PFSK-1 (cell line): ENCODE data around the gene PURB.

ENCODE experiments used
- FOXP2 ChIP-seq: optimal IDR thresholded peaks from 2 replicates; pipeline ENCODE3; 2011; ENCODE audit warnings: borderline replicate concordance, control low read depth, inconsistent platforms; ENCODE audit not compliant: insufficient read depth; ENCODE audit errors: extremely low read length, extremely low read depth
- POLR2AphosphoS5 ChIP-seq: IDR thresholded peaks from 2 replicates; pipeline ENCODE4 v1.6.1; 2012; ENCODE audit warnings: low read depth, mild to moderate bottlenecking, control low read depth, low read length, moderate library complexity
- REST ChIP-seq, 2 experiments: IDR thresholded peaks; 2 replicates each; pipeline versions ENCODE4 v1.6.1 to v1.8.0; 2011 to 2012; ENCODE audit warnings: low read depth in 2 of 2, low read length in 2 of 2, control low read depth in 1 of 2, inconsistent platforms in 1 of 2, mild to moderate bottlenecking in 1 of 2, moderate library complexity in 1 of 2; ENCODE audit not compliant: insufficient read depth in 1 of 2
- SIN3A ChIP-seq: IDR thresholded peaks from 2 replicates; pipeline ENCODE4 v1.6.1; 2012; ENCODE audit warnings: mild to moderate bottlenecking, low read length, moderate library complexity, borderline replicate concordance; ENCODE audit not compliant: insufficient read depth
- TAF1 ChIP-seq: IDR thresholded peaks from 2 replicates; pipeline ENCODE4 v1.6.1; 2012; ENCODE audit warnings: low read length, control low read depth, borderline replicate concordance; ENCODE audit not compliant: insufficient read depth

Gene PURB

GRCh38 chr7:44849885-44850544 lies 35.3 kb downstream of the PURB start:
- TF ChIP-seq REST (IDR thresholded peaks at IDR 0.05; ENCODE audit: insufficient read depth in 1 of 2, low read depth in 2 of 2, low read length in 2 of 2) (no peak), TAF1 (no peak), SIN3A (no peak), POLR2AphosphoS5 (no peak), FOXP2 (no peak)

- TF ChIP-seq REST (IDR thresholded peaks at IDR 0.05; ENCODE audit: insufficient read depth in 1 of 2, low read depth in 2 of 2, low read length in 2 of 2) (no peak), SIN3A (no peak), FOXP2 (no peak), TAF1 (no peak), POLR2AphosphoS5 (no peak)
Observed at GRCh38 chr7:44849259-44849884, 36.0 kb downstream of the PURB start.

GRCh38 chr7:44847920-44848634 lies 37.3 kb downstream of the PURB start, which contains the start of gene H2AZ2:
Gene H2AZ2 (minus strand): TSS chr7:44848087. CDS start chr7:44847971, 116 bp downstream.
- peak; percentile 85; the same call in 1 of the 2 replicates for TF ChIP-seq TAF1
- peak; percentile 86 for TF ChIP-seq POLR2AphosphoS5
- TF ChIP-seq SIN3A: peak; percentile 83; the same call in 1 of the 2 replicates
- peak; percentile 8 for TF ChIP-seq FOXP2
- TF ChIP-seq REST (IDR thresholded peaks at IDR 0.05; ENCODE audit: insufficient read depth in 1 of 2, low read depth in 2 of 2, low read length in 2 of 2): 0 out of 4 replicates have a peak, but pooled peaks of 1 of the 2 experiments have one; percentile 15

- TF ChIP-seq TAF1 (no peak), SIN3A (no peak), FOXP2 (no peak), POLR2AphosphoS5 (no peak), REST (IDR thresholded peaks at IDR 0.05; ENCODE audit: insufficient read depth in 1 of 2, low read depth in 2 of 2, low read length in 2 of 2) (no peak)
Observed at GRCh38 chr7:44847509-44847919, 37.8 kb downstream of the PURB start.
